Measurements from ENCODE around the gene SHLD2. TPM values are rescaled to one million over a fixed set of nuclear protein-coding genes. Genes with fewer than 3 reads are reported as not detected.
"Not testable (repeated sequence)": the region's sequence is repeated elsewhere in the genome, so short reads cannot be mapped to it uniquely, and the experiment has no call there.

The SHLD2 gene
- total RNA-seq, 1 donor from 2014 or later: 29.3 TPM

DNA sequence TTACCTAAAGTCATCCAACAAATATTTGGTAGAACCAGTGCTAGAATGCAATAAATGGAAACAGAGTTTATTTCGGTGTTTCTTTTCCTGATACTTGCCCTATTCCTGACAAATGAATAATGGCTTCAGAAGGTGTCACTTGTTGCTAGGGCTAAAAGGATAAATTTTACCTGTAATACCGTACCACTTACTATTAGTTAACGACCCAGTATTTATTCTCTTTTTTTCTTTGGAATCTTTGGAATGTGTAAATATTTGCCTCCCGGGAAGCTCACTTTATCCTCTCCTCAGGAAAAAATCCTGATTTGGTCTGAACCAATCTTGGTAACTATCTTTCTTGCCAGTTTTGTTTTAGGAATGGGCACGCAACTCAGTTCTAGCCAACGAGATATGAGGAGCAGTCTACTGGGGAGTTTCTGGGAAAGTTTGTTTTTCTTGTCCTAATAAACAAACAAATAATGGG, 144.4 kb downstream of the SHLD2 start:
- H3K36me3 Mint-ChIP-seq (ENCODE audit: unreplicated experiment); H3K27ac Mint-ChIP-seq (ENCODE audit: unreplicated experiment); DNase-seq (ENCODE audit: extremely low spot score, unreplicated experiment); H3K4me3 Mint-ChIP-seq (ENCODE audit: unreplicated experiment); H3K27me3 Mint-ChIP-seq (ENCODE audit: unreplicated experiment); H3K4me1 Mint-ChIP-seq (ENCODE audit: unreplicated experiment); H3K9me3 Mint-ChIP-seq (ENCODE audit: unreplicated experiment): not testable (repeated sequence)

Other genes with a start within 250 kb of the SHLD2 start
- 0.57 TPM in 1 of 2 replicates, not detected in the other for gene MMRN2, start 137.6 kb upstream of the SHLD2 start, total RNA-seq
- gene SNCG, start 136.6 kb upstream of the SHLD2 start, total RNA-seq: 0.73 TPM in 1 of 2 replicates, not detected in the other
- gene ADIRF, start 126.7 kb upstream of the SHLD2 start, total RNA-seq: not detected in 2 replicates
- not detected in 2 replicates for gene FAM25A, start 74.9 kb upstream of the SHLD2 start, total RNA-seq
- gene GLUD1, start 363 bp upstream of the SHLD2 start, total RNA-seq: 125 and 132 TPM in 2 replicates
- gene NUTM2A, start 130.2 kb downstream of the SHLD2 start, total RNA-seq: 1.2 and 1.5 TPM in 2 replicates

All from osteocyte (in vitro differentiated cells).